ENCODE results near the gene DCHS2. TPM values are rescaled to one million over a fixed set of nuclear protein-coding genes. Genes with fewer than 3 reads are reported as not detected.

DCHS2 gene
- total and polyA plus RNA-seq, 8 donors = 0.12 to 3.5 (median 1.5) TPM

- TF ChIP-seq CTCF (IDR thresholded peaks at IDR 0.05) = no peak
- intact Hi-C loops (cut with DNase I) = no loop called here
- no peaks in the 10 kb centered on the region for H3K36me3 ChIP-seq
- H3K27ac ChIP-seq = no peak overlapping the region
- no peak for DNase-seq
- H3K9me3 ChIP-seq = no peaks in the 10 kb centered on the region
- H3K4me1 ChIP-seq = no peaks in the 10 kb centered on the region
- no peak for ATAC-seq
- H3K4me3 ChIP-seq = no peak overlapping the region
- H3K27me3 ChIP-seq = no peaks in the 10 kb centered on the region
Observed at GRCh38 chr4:154343651-154344050, 147.9 kb downstream of the DCHS2 start.

GRCh38 chr4:154341448-154341847, 150.2 kb downstream of the DCHS2 start:
- intact Hi-C loops (cut with DNase I) = no loop called here

DNA sequence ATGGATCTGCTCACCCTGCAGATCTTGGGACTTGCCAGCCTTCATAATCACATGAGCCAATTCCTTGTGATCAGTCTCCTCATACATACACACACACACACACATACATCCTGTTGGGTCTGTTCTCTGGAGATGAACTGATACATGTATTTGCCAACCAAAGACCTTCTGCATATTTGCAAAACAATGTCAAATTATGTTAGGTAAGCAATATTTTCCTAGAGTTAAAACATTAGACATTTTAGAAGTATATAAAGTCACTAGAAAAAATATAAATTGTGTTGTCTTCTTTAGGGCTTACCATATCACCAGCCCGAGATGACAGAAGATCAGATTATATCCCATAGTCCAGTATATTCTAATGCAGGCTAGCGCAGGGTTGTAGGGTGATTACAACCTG, 156.0 kb downstream of the DCHS2 start:
- TF ChIP-seq CTCF (IDR thresholded peaks at IDR 0.05) = no peak
- peaks cover 27 to 36% of the 10 kb centered on the region in 2 donors for H3K27me3 ChIP-seq
- no peak overlapping the region for H3K4me3 ChIP-seq
- H3K4me1 ChIP-seq = no peaks in the 10 kb centered on the region
- H3K36me3 ChIP-seq = no peaks in the 10 kb centered on the region
- intact Hi-C loops (cut with DNase I) = no loop called here
- no peak overlapping the region for H3K27ac ChIP-seq
- DNase-seq (no peak), ATAC-seq (no peak)
- H3K9me3 ChIP-seq = no peaks in the 10 kb centered on the region

More at GRCh38 chr4:154341448-154341847, 150.2 kb downstream of the DCHS2 start:
- no peak overlapping the region for H3K27ac ChIP-seq
- ATAC-seq (no peak), DNase-seq (no peak)
- H3K36me3 ChIP-seq = no peaks in the 10 kb centered on the region
- H3K9me3 ChIP-seq = no peaks in the 10 kb centered on the region
- no peak for TF ChIP-seq CTCF (IDR thresholded peaks at IDR 0.05)
- H3K4me1 ChIP-seq = no peaks in the 10 kb centered on the region
- no peaks in the 10 kb centered on the region for H3K27me3 ChIP-seq
- no peak overlapping the region for H3K4me3 ChIP-seq

GRCh38 chr4:154332681-154333421, 158.7 kb downstream of the DCHS2 start:
- intact Hi-C loops (cut with DNase I) = no loop called here
- H3K36me3 ChIP-seq = no peaks in the 10 kb centered on the region
- no peaks in the 10 kb centered on the region for H3K9me3 ChIP-seq
- DNase-seq = peak; percentile 28 to 77 (median 40)
- no peak overlapping the region for H3K27ac ChIP-seq
- TF ChIP-seq CTCF (IDR thresholded peaks at IDR 0.05) = no peak
- H3K4me1 ChIP-seq = no peaks in the 10 kb centered on the region
- no peak overlapping the region for H3K4me3 ChIP-seq
- ATAC-seq = peak; percentile 46
- H3K27me3 ChIP-seq = peaks cover 27 to 40% of the 10 kb centered on the region in 2 donors

DNA sequence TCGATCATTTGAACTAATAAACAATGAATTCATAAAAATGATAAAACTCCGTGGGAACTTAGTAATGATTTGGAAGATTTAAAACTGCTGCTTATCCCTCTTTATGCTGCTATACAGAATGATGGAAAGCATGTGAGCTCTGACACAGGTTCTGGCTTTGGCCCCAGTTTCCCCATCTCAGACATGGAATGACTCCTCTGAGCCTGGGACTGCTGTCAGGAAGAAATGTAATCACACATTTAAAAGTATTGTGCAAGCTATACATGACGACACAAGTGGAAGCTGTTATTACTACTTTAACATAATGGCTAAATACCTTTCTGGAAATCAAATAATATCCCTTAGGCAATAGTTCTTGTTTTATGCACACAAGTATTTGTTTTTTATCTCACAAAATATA, 161.7 kb downstream of the DCHS2 start:
- intact Hi-C loops (cut with DNase I) = no loop called here
- H3K4me3 ChIP-seq = no peak overlapping the region
- no peaks in the 10 kb centered on the region for H3K9me3 ChIP-seq
- no peak for TF ChIP-seq CTCF (IDR thresholded peaks at IDR 0.05)
- ATAC-seq (peak; percentile 63), DNase-seq (peak in 2 of 4 donors; percentile 72 to 83)
- no peak overlapping the region for H3K27ac ChIP-seq
- no peaks in the 10 kb centered on the region for H3K4me1 ChIP-seq
- H3K27me3 ChIP-seq = peaks cover 27 to 40% of the 10 kb centered on the region in 2 donors
- H3K36me3 ChIP-seq = no peaks in the 10 kb centered on the region

All from left lung (tissue), 10 donors.